BJ (cell line): ENCODE data around the gene ATP5F1C. TPM values are rescaled to one million over a fixed set of nuclear protein-coding genes. Genes with fewer than 3 reads are reported as not detected.

Experiments
- CTCF ChIA-PET: fragments of 350-600 bp; formaldehyde crosslinking; extraction: SDS; loops from one replicate; lab custom pipeline; 2021; ENCODE audit warnings: antibody characterized with exemption, inconsistent platforms; lab: Yijun Ruan, JAX
- POLR2A ChIA-PET: fragments of 300-600 bp; sonication (Branson Sonifier 250); formaldehyde crosslinking; extraction: SDS; loops from one replicate; lab custom pipeline; 2021; ENCODE audit warnings: antibody characterized with exemption; lab: Charles Lee
- DNase-seq: peaks from one replicate; pipeline ENCODE4 v3.0.0-alpha.2; 2011; ENCODE audit warnings: low read depth
- H3K27me3 ChIP-seq: 2 replicates; pipeline ENCODE4 v1.6.0; 2011; ENCODE audit warnings: low read length; ENCODE audit not compliant: control insufficient read depth, insufficient read depth
- H3K36me3 ChIP-seq: 2 replicates; pipeline ENCODE4 v1.5.1; 2011; ENCODE audit warnings: low read length; ENCODE audit not compliant: control insufficient read depth, insufficient read depth
- H3K4me3 ChIP-seq: 2 replicates; pipeline ENCODE4 v1.5.1; 2011; ENCODE audit warnings: low read depth, mild to moderate bottlenecking, control low read depth, low read length
- CTCF ChIP-seq: IDR thresholded peaks from 2 replicates; pipeline ENCODE4 v1.5.1; 2011; ENCODE audit warnings: low read depth, mild to moderate bottlenecking, control low read depth, inconsistent platforms, low read length, moderate library complexity; ENCODE audit not compliant: insufficient read depth
- polyA plus RNA-seq: library from polyadenylated mRNA; depleted of rRNA; stranded (reverse); fragments of >200 nt; gene quantifications from 2 replicates; pipeline ENCODE4 v1.2.3, GENCODE V29; 2011

ATP5F1C gene
- polyA plus RNA-seq, 1 experiment, result 217 TPM

GRCh38 chr10:7834262-7834661 lies 46.3 kb downstream of the ATP5F1C start:
- ChIA-PET CTCF (no interaction called here), POLR2A (no interaction called here)
- no peak for DNase-seq
- no peaks in the 10 kb centered on the region for H3K36me3 ChIP-seq
- no peak for TF ChIP-seq CTCF
- H3K27me3 ChIP-seq, result no peaks in the 10 kb centered on the region
- H3K4me3 ChIP-seq, result no peak overlapping the region

GRCh38 chr10:7836571-7836970 lies 48.6 kb downstream of the ATP5F1C start:
- DNase-seq, result no peak
- no peak for TF ChIP-seq CTCF
- H3K27me3 ChIP-seq, result no peaks in the 10 kb centered on the region
- H3K4me3 ChIP-seq, result no peak overlapping the region
- CTCF ChIA-PET, result no interaction called here
- no peaks in the 10 kb centered on the region for H3K36me3 ChIP-seq
- POLR2A ChIA-PET, result no interaction called here

- Histone ChIP-seq H3K27me3 (no peaks in the 10 kb centered on the region), H3K4me3 (no peak overlapping the region), H3K36me3 (no peaks in the 10 kb centered on the region)
- POLR2A ChIA-PET, result interaction anchor here (0.7 kb wide), 1 partner anchor 11 kb away, joined by 3 read pairs; no protein-coding TSS in a partner anchor
- no peak for DNase-seq
- CTCF ChIA-PET, result no interaction called here
- no peak for TF ChIP-seq CTCF
Measured at GRCh38 chr10:7846591-7846990, 58.6 kb downstream of the ATP5F1C start.

- no peak for TF ChIP-seq CTCF
- Histone ChIP-seq H3K4me3 (no peak overlapping the region), H3K27me3 (no peaks in the 10 kb centered on the region), H3K36me3 (no peaks in the 10 kb centered on the region)
- DNase-seq, result no peak
- CTCF ChIA-PET, result interaction anchor here (0.7 kb wide), 1 partner anchor 9 kb away, joined by 3 read pairs; no protein-coding TSS in a partner anchor
- POLR2A ChIA-PET, result no interaction called here
Measured at GRCh38 chr10:7853226-7853842, 65.4 kb downstream of the ATP5F1C start.

- ChIA-PET CTCF (no interaction called here), POLR2A (no interaction called here)
- Histone ChIP-seq H3K4me3 (no peak overlapping the region), H3K36me3 (no peaks in the 10 kb centered on the region), H3K27me3 (no peaks in the 10 kb centered on the region)
- DNase-seq, result no peak
- no peak for TF ChIP-seq CTCF
Measured at GRCh38 chr10:7853890-7854289, 65.9 kb downstream of the ATP5F1C start.
